Tibial nerve (tissue), 3 donors: ENCODE results near the gene TMEM245.

Source experiments
- CTCF ChIP-seq, 5 experiments: fragments of 200-600 bp in 3 of 5; fragments of 450-650 bp in 2 of 5; sonication (generic) in 3 of 5; IDR thresholded peaks; one replicate each; pipeline ENCODE4 v1.5.1; 2016 to 2019; ENCODE audit warnings: antibody characterized with exemption in 5 of 5, mild to moderate bottlenecking in 3 of 5, moderate library complexity in 2 of 5
- POLR2A ChIP-seq, 2 donors: fragments of 450-650 bp; IDR thresholded peaks; one replicate each; pipeline ENCODE4 v1.6.1; 2017; ENCODE audit warnings: antibody characterized with exemption in 2 of 2, mild to moderate bottlenecking in 2 of 2, moderate library complexity in 2 of 2

DNA sequence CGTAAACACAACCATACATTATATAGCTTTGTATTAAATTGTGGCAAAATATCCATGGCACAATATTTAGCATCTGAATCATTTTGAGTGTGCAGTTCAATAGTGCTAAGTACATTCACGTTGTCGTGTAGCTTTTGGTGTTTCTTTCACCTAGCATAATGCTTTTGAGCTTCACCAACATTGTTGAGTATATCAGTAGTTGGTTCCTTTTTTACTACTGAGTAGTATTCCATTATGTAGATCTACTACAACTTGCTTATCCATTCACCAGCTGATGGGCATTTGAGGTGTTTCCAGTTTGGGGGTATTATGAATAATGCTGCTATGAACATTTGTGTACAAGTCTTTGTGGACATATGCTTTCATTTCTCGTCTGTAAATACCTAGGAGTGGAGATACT is 79.2 kb downstream of the TMEM245 start:
- no peak for TF ChIP-seq CTCF (IDR thresholded peaks at IDR 0.05)
- no peak for TF ChIP-seq POLR2A (IDR thresholded peaks at IDR 0.05)
